Midbrain (tissue), 1 donor: ENCODE results near the gene NRF1.

Experiments
- DNase-seq: peaks from one replicate; lab custom pipeline; 2025; lab: John Stamatoyannopoulos, UW

The NRF1 gene

DNA sequence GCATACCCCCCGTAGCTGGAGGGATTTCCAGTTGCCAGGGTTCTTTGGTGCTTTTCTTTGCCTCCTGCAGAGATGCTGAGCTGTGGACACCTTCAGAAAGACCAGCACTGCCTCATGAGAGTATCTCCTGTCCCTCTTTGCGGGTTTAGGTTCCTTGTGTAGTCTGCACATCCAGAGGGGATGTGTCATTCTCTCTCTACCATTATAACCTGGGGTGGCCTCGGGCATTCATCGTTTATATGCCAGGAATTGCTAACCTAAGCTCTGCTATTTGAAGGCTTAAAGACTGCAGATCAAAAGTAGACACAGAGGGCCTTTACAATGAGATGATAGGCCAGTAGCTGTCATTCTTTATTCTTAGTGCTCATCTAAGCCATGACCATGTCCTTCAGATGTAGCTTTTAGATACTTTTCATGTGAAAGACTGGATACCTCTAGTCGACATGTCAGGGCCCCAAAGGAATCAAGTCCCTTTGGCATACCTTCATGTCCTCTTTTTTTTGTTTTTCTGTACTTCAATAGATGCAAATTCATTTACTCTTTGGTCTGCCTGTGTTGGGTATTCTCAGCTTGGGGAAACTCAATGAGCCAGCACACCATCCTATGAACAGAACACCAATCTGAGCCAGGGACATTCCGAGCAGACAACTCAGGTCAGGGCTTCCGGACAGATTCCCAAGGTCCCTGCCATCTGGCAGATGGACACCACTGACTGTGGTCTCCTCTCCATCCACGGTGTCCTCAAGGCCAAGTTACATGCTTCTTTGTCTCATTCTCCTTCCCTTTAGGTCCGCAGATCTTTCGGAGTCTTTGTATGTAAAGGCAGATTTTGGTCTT is 129.3 kb downstream of the NRF1 start:
- no peak for DNase-seq

DNA sequence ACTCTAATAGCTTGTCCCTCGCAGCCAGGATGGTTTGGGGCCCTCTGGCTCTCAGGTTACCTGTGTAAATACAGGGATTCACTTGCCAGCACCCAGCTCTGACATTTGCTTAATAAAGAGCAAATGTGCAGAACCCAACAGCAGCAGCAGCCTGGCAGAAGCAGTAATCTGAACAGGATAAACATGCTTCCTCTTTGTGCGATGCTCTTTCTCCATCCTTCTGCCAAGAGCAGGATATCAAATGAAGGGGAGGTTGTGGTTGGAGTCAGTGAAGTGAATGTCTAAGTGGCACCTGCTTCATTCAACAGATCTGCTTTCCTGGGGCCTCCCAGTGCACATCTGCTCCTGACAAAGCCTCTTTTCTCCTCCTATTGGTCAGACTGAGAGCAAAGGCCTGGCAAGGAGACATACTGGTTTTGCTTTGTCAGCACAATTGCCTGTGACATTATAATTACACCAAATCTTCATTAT is 130.3 kb downstream of the NRF1 start:
- DNase-seq = peak; percentile 54

DNA sequence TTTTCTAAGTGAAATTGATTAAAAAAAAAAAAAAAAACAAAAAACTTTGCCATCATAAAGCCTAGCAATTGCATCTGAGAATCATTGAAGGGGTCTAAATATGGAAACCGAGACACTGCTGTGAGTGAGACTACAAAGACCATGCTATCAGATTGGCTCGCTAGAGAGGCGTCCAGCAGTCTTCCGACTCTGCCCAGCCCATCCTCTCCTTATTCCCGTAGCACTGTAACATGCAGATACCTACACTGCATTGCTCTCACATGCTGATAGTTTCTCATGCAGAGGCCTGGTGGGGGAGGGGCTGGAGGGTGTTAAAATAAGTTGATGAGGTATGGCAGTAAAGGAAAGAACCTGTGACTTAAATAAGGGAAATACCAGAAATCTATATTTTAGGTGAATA is 130.7 kb downstream of the NRF1 start:
- no peak for DNase-seq

DNA sequence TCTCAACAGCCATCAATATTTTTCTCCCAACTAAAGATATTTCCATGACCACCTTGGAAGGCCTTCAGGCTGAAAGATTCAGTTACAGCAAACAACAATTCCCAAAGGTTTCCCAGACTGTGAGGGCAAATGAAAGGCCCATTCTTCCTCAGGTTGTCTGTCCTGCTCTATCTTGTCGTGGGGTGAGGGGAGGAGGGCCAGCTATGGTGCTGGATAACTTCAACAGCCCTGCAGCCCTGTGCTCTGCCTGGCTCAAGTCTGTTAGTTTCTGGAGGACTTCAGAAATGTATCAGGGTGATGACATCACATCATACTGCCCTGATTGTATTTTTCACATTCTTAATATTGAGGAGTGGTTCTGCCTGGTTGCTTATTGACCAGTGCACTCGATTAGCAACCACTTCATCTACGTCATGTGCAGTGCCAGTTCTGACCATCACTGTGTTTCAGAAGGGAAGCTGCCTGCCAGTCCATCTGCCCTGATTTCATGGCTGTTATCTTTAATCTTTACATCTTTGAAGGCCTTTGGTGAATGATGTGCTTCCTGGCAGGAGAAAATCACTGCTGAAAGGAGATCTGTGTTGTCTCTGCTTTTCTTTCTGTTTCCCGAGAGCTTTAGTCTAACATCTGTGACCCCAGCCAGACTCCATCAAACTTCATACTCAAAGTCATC is 135.5 kb downstream of the NRF1 start:
- DNase-seq = no peak

- no peak for DNase-seq
Observed at GRCh38 chr7:129748356-129749109, 137.0 kb downstream of the NRF1 start.

DNA sequence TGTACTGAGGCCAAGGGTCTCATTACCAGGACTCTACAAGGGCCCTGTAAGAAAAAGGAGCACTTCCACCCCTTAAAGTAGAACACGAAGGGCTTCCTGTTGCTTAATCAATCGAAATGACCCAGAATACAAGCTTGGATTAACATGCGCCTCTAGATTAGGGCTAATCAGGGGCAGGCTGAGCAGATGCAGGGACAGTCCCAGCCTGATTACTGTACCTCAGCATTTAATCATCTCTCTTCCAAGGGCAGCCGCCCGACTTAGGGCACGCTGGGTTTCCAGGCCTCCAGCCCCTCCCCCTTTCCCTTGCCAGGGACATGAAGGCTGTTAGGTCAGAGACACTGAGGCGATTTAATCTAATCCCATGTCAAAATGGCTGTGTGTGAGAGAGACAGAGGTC is 138.6 kb downstream of the NRF1 start:
- DNase-seq = no peak

GRCh38 chr7:129750501-129750900 is 139.0 kb downstream of the NRF1 start:
- no peak for DNase-seq

- no peak for DNase-seq
Observed at GRCh38 chr7:129751916-129752315, 140.4 kb downstream of the NRF1 start.

GRCh38 chr7:129752760-129753159 is 141.2 kb downstream of the NRF1 start:
- no peak for DNase-seq

- no peak for DNase-seq
Observed at GRCh38 chr7:129754406-129754805, 142.9 kb downstream of the NRF1 start.

DNA sequence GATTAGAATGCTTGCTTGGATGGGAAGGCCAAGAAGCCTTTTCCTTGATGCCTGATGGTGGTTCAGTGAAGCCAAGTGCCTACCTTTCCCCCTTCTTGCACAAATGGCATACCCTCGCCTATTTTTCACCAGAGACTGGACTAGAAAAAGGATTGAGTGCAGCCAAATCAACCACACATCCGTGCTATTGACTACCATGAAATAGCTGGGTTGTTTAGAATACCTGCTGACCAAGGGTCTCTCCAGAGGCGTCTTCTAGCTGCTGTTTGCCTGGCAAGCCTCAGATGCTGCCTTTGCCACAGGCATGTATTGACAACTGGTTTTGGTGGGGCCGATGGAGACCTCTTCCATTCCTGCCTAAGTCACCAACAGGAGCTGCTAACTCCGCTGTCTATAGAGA is 146.5 kb downstream of the NRF1 start:
- DNase-seq = no peak

- no peak for DNase-seq
Observed at GRCh38 chr7:129762387-129762969, 151.0 kb downstream of the NRF1 start.

- no peak for DNase-seq
Observed at GRCh38 chr7:129764247-129765084, 152.9 kb downstream of the NRF1 start.

GRCh38 chr7:129765352-129765751 is 153.8 kb downstream of the NRF1 start:
- no peak for DNase-seq

- no peak for DNase-seq
Observed at GRCh38 chr7:129767120-129768015, 155.8 kb downstream of the NRF1 start.

GRCh38 chr7:129768614-129769399 is 157.3 kb downstream of the NRF1 start:
- DNase-seq = no peak

- no peak for DNase-seq
Observed at GRCh38 chr7:129769400-129769774, 157.9 kb downstream of the NRF1 start.

DNA sequence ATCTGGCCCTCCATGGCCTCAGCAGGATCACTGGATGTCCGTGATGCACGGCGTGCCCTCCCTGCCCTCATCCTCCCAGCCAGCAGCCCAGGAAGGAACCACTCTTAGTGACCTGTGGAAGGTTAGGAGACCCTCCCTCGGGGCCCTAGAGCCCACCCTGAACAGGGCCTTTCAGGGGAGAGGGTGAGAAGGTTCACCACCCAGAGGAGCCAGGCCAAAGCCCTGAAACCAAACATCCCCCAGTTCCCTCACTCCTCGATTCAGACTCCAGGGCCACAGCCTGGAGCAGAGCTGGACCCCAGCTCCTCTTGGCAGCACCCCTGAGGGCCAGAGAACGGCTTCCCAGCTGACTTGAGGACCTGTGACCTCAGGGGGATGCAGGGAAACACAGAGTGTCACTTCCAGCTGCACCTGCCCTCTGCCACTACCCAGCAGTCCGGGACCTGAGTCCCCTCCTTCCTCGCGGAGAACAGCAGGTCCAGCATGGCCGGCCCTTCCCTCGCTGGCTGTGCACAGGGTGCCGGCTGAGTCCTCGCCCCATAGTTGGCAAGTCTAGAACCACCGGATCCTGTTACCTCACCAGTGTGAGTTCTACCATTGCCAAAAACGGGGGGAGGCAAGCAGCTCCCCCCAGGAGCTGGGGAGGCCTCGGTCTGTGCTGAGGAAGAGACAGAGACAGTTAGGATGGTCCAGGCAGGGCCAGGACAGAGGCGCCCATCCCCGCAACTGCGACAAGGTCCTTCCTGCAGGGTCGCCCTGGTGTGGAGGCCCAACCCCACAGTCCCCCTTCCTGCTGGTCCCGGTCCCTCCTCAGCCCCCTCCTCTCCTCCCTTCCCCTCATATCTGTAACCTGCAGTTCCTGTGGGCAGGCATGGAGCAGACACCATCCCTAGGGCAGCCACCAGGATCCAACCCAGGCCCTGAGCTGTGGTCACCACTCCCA is 158.6 kb downstream of the NRF1 start:
- no peak for DNase-seq
